HEK293 (cell line): ENCODE results near the gene TMF1.

Experiments
- CTCF ChIA-PET: fragments of 350-600 bp; formaldehyde crosslinking; extraction: SDS; loops from one replicate; lab custom pipeline; 2021; ENCODE audit warnings: antibody characterized with exemption; lab: Yijun Ruan, JAX
- POLR2A ChIA-PET: fragments of 300-600 bp; formaldehyde crosslinking; extraction: SDS; loops from one replicate; lab custom pipeline; 2020; ENCODE audit warnings: antibody characterized with exemption, inconsistent platforms; lab: Yijun Ruan, JAX
- H3K27ac ChIP-seq: fragments of 200-500 bp; sonication (Bioruptor generic); 2 replicates; pipeline ENCODE4 v1.5.1; 2014; ENCODE audit warnings: low read depth, low read length, control low read depth, inconsistent platforms; ENCODE audit errors: extremely low read depth
- H3K36me3 ChIP-seq, 2 experiments: fragments of 200-500 bp in 1 of 2; sonication (Bioruptor generic) in 1 of 2; 1 replicate in 1 of 2; 2 replicates in 1 of 2; pipeline ENCODE4 v1.5.1; 2014 to 2017; ENCODE audit warnings: inconsistent platforms in 2 of 2, low read length in 2 of 2; ENCODE audit not compliant: control insufficient read depth in 2 of 2, insufficient read depth in 1 of 2
- H3K4me1 ChIP-seq: fragments of 200-500 bp; sonication (Bioruptor generic); 2 replicates; pipeline ENCODE4 v1.5.1; 2014; ENCODE audit warnings: mild to moderate bottlenecking, low read length, inconsistent platforms; ENCODE audit not compliant: control insufficient read depth, insufficient read depth
- H3K4me3 ChIP-seq: 2 replicates; pipeline ENCODE4 v1.5.1; 2011; ENCODE audit warnings: low read depth, mild to moderate bottlenecking, control low read depth, low read length, moderate library complexity
- H3K9me3 ChIP-seq: fragments of 200-500 bp; sonication (Bioruptor generic); 2 replicates; pipeline ENCODE4 v1.5.1; 2014; ENCODE audit warnings: low read depth, low read length, inconsistent platforms; ENCODE audit not compliant: control insufficient read depth, insufficient read depth
- BCL11B ChIP-seq: fragments of 450-650 bp; formaldehyde crosslinking; IDR thresholded peaks from 2 replicates; pipeline ENCODE4 v1.5.1; 2016; ENCODE audit warnings: low read depth, missing biosample characterization, missing genetic modification characterization
- HOXC10 ChIP-seq: sonication (generic); formaldehyde crosslinking; IDR thresholded peaks from 2 replicates; pipeline ENCODE4 v1.8.1; 2023; ENCODE audit warnings: mild to moderate bottlenecking, missing genetic modification reagents
- HOXD13 ChIP-seq: sonication (generic); formaldehyde crosslinking; IDR thresholded peaks from 2 replicates; pipeline ENCODE4 v1.8.0; 2022; ENCODE audit warnings: missing genetic modification reagents, borderline replicate concordance
- IKZF3 ChIP-seq: fragments of 450-650 bp; IDR thresholded peaks from 2 replicates; pipeline ENCODE4 v1.5.0; 2018; ENCODE audit warnings: missing biosample characterization, mild to moderate bottlenecking, missing genetic modification characterization, moderate library complexity
- SCRT1 ChIP-seq: fragments of 450-650 bp; formaldehyde crosslinking; IDR thresholded peaks from 2 replicates; pipeline ENCODE4 v1.5.1; 2016; ENCODE audit warnings: missing biosample characterization, missing genetic modification characterization, borderline replicate concordance
- YY2 ChIP-seq: fragments of 450-650 bp; formaldehyde crosslinking; IDR thresholded peaks from 2 replicates; pipeline ENCODE4 v1.5.1; 2016; ENCODE audit warnings: missing biosample characterization, missing genetic modification characterization
- ZBTB21 ChIP-seq: fragments of 450-650 bp; formaldehyde crosslinking; IDR thresholded peaks from 2 replicates; pipeline ENCODE4 v1.5.1; 2017; ENCODE audit warnings: missing biosample characterization, missing genetic modification characterization
- ZNF10 ChIP-seq: fragments of 450-650 bp; formaldehyde crosslinking; IDR thresholded peaks from 2 replicates; pipeline ENCODE4 v1.5.1; 2017; ENCODE audit warnings: missing biosample characterization, missing genetic modification characterization
- ZNF146 ChIP-seq: fragments of 450-650 bp; formaldehyde crosslinking; IDR thresholded peaks from 2 replicates; pipeline ENCODE4 v1.5.1; 2016; ENCODE audit warnings: missing biosample characterization, missing genetic modification characterization
- ZNF174 ChIP-seq: fragments of 450-650 bp; formaldehyde crosslinking; IDR thresholded peaks from 2 replicates; pipeline ENCODE4 v1.5.0; 2017; ENCODE audit warnings: missing biosample characterization, mild to moderate bottlenecking, missing genetic modification characterization
- ZNF311 ChIP-seq: fragments of 450-650 bp; formaldehyde crosslinking; IDR thresholded peaks from 2 replicates; pipeline ENCODE4 v1.5.1; 2017; ENCODE audit warnings: missing biosample characterization, missing genetic modification characterization, borderline replicate concordance
- ZNF350 ChIP-seq: fragments of 450-650 bp; formaldehyde crosslinking; IDR thresholded peaks from 2 replicates; pipeline ENCODE4 v1.5.0; 2017; ENCODE audit warnings: missing biosample characterization, mild to moderate bottlenecking, missing genetic modification characterization
- ZNF394 ChIP-seq: fragments of 450-650 bp; formaldehyde crosslinking; IDR thresholded peaks from 2 replicates; pipeline ENCODE4 v1.5.1; 2016; ENCODE audit warnings: missing biosample characterization, missing genetic modification characterization, mild to moderate bottlenecking, moderate library complexity, borderline replicate concordance
- ZNF404 ChIP-seq: fragments of 450-650 bp; formaldehyde crosslinking; IDR thresholded peaks from 2 replicates; pipeline ENCODE4 v1.5.1; 2017; ENCODE audit warnings: missing biosample characterization, missing genetic modification characterization
- ZNF426 ChIP-seq: fragments of 450-650 bp; formaldehyde crosslinking; IDR thresholded peaks from 2 replicates; pipeline ENCODE4 v1.5.1; 2017; ENCODE audit warnings: missing biosample characterization, missing genetic modification characterization, mild to moderate bottlenecking, inconsistent platforms, moderate library complexity
- ZNF433 ChIP-seq: fragments of 450-650 bp; formaldehyde crosslinking; IDR thresholded peaks from 2 replicates; pipeline ENCODE4 v1.5.1; 2016; ENCODE audit warnings: missing biosample characterization, missing genetic modification characterization, low read depth
- ZNF544 ChIP-seq: fragments of 450-650 bp; formaldehyde crosslinking; IDR thresholded peaks from 2 replicates; pipeline ENCODE4 v1.5.0; 2017; ENCODE audit warnings: missing biosample characterization, missing genetic modification characterization
- ZNF549 ChIP-seq: fragments of 450-650 bp; IDR thresholded peaks from 2 replicates; pipeline ENCODE4 v1.5.1; 2018; ENCODE audit warnings: missing biosample characterization, missing genetic modification characterization, mild to moderate bottlenecking, inconsistent platforms, moderate library complexity
- ZNF558 ChIP-seq: fragments of 450-650 bp; formaldehyde crosslinking; IDR thresholded peaks from 2 replicates; pipeline ENCODE4 v1.5.1; 2016; ENCODE audit warnings: missing biosample characterization, missing genetic modification characterization
- ZNF677 ChIP-seq: fragments of 450-650 bp; IDR thresholded peaks from 2 replicates; pipeline ENCODE4 v1.5.0; 2018; ENCODE audit warnings: missing biosample characterization, mild to moderate bottlenecking, missing genetic modification characterization, moderate library complexity
- ZNF776 ChIP-seq: fragments of 450-650 bp; formaldehyde crosslinking; IDR thresholded peaks from 2 replicates; pipeline ENCODE4 v1.5.0; 2017; ENCODE audit warnings: missing biosample characterization, missing genetic modification characterization, borderline replicate concordance
- ZNF791 ChIP-seq: fragments of 450-650 bp; formaldehyde crosslinking; IDR thresholded peaks from 2 replicates; pipeline ENCODE4 v1.5.1; 2016; ENCODE audit warnings: missing biosample characterization, missing genetic modification characterization
- ZNF843 ChIP-seq: fragments of 450-650 bp; formaldehyde crosslinking; IDR thresholded peaks from 2 replicates; pipeline ENCODE4 v1.5.1; 2016; ENCODE audit warnings: missing biosample characterization, missing genetic modification characterization
- ZXDB ChIP-seq: fragments of 450-650 bp; formaldehyde crosslinking; IDR thresholded peaks from 2 replicates; pipeline ENCODE4 v1.5.1; 2016; ENCODE audit warnings: missing biosample characterization, missing genetic modification characterization
- TF ChIP-seq, protein P1 (sequence below): fragments of 450-650 bp; formaldehyde crosslinking; IDR thresholded peaks from 2 replicates; pipeline ENCODE4 v1.5.1; 2016; ENCODE audit warnings: missing biosample characterization, missing genetic modification characterization
- TF ChIP-seq, protein P2 (sequence below): fragments of 450-650 bp; formaldehyde crosslinking; IDR thresholded peaks from 2 replicates; pipeline ENCODE4 v1.5.1; 2016; ENCODE audit warnings: missing biosample characterization, missing genetic modification characterization
- TF ChIP-seq, protein P3 (sequence below): fragments of 450-650 bp; formaldehyde crosslinking; IDR thresholded peaks from 2 replicates; pipeline ENCODE4 v1.5.1; 2016; ENCODE audit warnings: missing biosample characterization, missing genetic modification characterization

Gene TMF1

DNA sequence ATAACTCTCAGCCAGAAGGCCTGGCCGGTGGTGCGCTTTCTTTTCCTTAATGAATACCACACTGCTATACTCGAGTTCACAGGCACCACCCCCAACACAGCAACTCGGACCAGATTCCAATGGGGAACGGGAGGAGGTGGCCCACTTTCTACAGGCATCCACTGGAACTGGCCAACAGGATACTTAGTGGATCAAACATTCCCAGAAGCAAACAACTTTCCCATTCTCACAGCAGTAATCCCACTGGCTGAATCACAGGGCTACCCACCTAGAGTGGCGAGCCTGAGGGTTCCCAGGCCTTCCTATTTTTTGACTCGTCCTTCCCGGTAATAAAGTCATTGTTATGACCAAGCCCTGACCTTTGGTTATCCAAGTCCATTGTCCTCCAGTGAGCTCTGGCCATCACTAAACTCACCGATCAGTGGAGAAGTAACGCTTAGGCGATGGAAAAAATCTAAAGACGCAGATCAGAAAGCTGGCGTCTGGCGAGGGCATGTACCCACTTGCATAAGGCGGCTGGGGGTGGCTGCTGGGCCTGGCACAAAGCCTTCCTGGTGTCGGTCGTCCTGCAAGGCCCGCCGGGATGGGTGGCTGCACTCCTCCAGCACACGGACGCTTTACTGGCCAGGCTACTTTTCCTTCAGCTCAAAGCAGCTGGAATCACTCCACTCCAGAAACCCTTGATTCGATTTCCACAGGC lies 39.9 kb downstream of the TMF1 start:
- H3K36me3 ChIP-seq: peaks cover 0 to 42% of the 10 kb centered on the region in 2 experiments; a peak in 1 of 3 replicates
- H3K27ac ChIP-seq: no peak overlapping the region
- no peaks in the 10 kb centered on the region for H3K9me3 ChIP-seq
- peak overlapping the region; percentile 79 for H3K4me3 ChIP-seq
- POLR2A ChIA-PET: interaction anchor here (0.6 kb wide), 1 partner anchor 10 kb away, joined by 3 read pairs; no protein-coding TSS in a partner anchor
- CTCF ChIA-PET: no interaction called here
- TF ChIP-seq IKZF3 (tag by site-specific recombination) (no peak), ZXDB (tag by site-specific recombination) (no peak), ZNF350 (tag by site-specific recombination) (no peak), SCRT1 (tag by site-specific recombination) (no peak), HOXD13 (CRISPR knock-in tag) (no peak), ZNF776 (tag by site-specific recombination) (no peak)
- TF ChIP-seq, protein P1, sequence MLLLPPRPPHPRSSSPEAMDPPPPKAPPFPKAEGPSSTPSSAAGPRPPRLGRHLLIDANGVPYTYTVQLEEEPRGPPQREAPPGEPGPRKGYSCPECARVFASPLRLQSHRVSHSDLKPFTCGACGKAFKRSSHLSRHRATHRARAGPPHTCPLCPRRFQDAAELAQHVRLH (tag by site-specific recombination): no peak
- H3K4me1 ChIP-seq: no peaks in the 10 kb centered on the region

DNA sequence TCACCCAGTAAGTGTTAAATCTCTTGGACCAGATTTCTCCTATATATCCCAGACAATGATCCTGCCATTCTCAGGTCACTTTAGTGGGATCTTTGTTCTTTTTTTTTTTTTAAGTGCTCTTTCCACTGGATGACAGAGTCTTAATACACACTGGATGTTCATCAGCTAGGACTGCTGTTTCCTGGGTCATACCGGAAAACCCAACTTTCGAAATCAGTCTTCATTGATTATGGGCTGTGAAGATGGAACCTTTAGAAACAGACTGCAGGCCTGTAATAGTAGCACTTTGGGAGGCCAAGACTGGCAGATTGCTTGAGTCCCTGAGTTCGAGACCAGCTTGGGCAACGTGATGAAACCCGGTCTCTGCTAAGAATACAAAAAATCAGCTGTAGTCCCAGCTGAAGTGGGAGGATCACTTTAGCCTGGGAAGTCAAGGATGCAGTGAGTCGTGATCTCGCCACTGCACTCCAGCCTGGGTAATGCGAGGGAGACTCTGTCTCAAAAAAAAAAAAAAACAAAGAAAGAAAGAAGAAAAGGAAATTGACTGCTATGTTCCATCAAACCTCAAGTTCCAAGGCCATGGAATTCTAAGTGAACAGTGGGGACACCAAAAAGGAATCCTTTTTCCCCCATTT lies 40.9 kb downstream of the TMF1 start:
- CTCF ChIA-PET: no interaction called here
- POLR2A ChIA-PET: no interaction called here
- peaks cover 0 to 43% of the 10 kb centered on the region in 2 experiments; a peak in 1 of 3 replicates for H3K36me3 ChIP-seq
- no peak for TF ChIP-seq ZNF433
- no peak for TF ChIP-seq YY2
- TF ChIP-seq ZBTB21: no peak
- no peak for TF ChIP-seq ZNF394
- TF ChIP-seq, all 188 proteins: peak for 0
- H3K9me3 ChIP-seq: no peaks in the 10 kb centered on the region
- H3K4me3 ChIP-seq: no peak overlapping the region
- no peak overlapping the region for H3K27ac ChIP-seq
- H3K4me1 ChIP-seq: no peaks in the 10 kb centered on the region

DNA sequence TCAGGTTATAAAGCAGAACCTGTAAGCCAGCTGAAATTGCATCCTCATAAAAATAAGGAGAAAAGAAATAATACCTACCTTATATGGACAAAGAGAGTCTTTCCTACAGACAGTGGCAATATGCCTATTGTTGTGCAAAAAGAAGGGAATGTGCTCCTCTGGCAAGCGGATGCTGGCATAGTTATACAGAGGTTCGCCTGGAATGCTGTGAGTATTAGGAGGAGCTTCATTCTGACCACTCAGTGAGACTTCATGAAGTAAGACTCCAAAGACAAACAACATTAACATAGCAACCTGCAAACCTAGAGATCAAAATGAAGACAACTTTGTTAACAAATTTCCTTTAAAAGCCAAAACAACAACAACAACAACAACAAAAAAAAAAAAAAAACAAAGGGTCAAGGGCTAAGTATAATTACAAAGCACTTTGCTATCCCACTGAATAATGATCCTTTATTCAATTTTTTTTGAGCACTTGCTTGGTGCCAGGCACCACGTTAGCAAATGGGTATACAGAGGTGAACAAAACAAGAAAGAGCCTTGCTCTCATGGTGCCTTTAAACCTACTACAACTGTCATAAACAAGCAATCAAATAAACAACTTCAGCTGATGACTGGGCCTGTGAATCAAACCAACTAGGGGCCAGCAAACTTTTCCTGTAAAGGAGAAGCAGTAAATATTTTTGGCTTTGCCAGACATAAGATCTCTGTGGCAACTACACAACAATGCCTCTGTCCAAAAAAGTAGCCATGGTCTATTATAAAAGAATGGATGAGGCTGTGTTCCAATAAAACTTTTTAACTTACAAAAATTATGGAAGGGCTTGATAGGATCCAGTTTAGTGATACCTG lies 42.3 kb downstream of the TMF1 start:
- CTCF ChIA-PET: no interaction called here
- H3K4me1 ChIP-seq: no peaks in the 10 kb centered on the region
- POLR2A ChIA-PET: no interaction called here
- no peaks in the 10 kb centered on the region for H3K9me3 ChIP-seq
- H3K36me3 ChIP-seq: peaks cover under 1 to 57% of the 10 kb centered on the region in 2 experiments; a peak in 2 of 3 replicates
- H3K27ac ChIP-seq: no peak overlapping the region
- no peak overlapping the region for H3K4me3 ChIP-seq
- no peak for TF ChIP-seq ZNF426
- no peak for TF ChIP-seq ZNF174 (tag by site-specific recombination)
- no peak for TF ChIP-seq ZNF311 (tag by site-specific recombination)
- no peak for TF ChIP-seq ZNF791
- no peak for TF ChIP-seq ZNF558 (tag by site-specific recombination)
- no peak for TF ChIP-seq ZNF549
- no peak for TF ChIP-seq ZNF10 (tag by site-specific recombination)
- TF ChIP-seq ZNF146 (tag by site-specific recombination): no peak
- no peak for TF ChIP-seq BCL11B
- no peak for TF ChIP-seq ZNF677
- TF ChIP-seq ZNF404 (tag by site-specific recombination): no peak
- TF ChIP-seq ZNF843: no peak
- TF ChIP-seq ZNF544 (tag by site-specific recombination): no peak
- TF ChIP-seq, protein P2, sequence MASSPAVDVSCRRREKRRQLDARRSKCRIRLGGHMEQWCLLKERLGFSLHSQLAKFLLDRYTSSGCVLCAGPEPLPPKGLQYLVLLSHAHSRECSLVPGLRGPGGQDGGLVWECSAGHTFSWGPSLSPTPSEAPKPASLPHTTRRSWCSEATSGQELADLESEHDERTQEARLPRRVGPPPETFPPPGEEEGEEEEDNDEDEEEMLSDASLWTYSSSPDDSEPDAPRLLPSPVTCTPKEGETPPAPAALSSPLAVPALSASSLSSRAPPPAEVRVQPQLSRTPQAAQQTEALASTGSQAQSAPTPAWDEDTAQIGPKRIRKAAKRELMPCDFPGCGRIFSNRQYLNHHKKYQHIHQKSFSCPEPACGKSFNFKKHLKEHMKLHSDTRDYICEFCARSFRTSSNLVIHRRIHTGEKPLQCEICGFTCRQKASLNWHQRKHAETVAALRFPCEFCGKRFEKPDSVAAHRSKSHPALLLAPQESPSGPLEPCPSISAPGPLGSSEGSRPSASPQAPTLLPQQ: no peak
- TF ChIP-seq, protein P3, sequence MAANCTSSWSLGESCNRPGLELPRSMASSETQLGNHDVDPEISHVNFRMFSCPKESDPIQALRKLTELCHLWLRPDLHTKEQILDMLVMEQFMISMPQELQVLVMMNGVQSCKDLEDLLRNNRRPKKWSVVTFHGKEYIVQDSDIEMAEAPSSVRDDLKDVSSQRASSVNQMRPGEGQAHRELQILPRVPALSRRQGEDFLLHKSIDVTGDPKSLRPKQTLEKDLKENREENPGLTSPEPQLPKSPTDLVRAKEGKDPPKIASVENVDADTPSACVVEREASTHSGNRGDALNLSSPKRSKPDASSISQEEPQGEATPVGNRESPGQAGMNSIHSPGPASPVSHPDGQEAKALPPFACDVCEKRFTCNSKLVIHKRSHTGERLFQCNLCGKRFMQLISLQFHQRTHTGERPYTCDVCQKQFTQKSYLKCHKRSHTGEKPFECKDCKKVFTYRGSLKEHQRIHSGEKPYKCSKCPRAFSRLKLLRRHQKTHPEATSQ (tag by site-specific recombination): no peak
- no peak for TF ChIP-seq HOXC10
